ENCODE results near the gene BICRA. TPM values are rescaled to one million over a fixed set of nuclear protein-coding genes. Genes with fewer than 3 reads are reported as not detected.
"Not testable (repeated sequence)": the region's sequence is repeated elsewhere in the genome, so short reads cannot be mapped to it uniquely, and the experiment has no call there.

BICRA gene
- total RNA-seq, 1 donor from 2014 or later, result 4.2 TPM

DNA sequence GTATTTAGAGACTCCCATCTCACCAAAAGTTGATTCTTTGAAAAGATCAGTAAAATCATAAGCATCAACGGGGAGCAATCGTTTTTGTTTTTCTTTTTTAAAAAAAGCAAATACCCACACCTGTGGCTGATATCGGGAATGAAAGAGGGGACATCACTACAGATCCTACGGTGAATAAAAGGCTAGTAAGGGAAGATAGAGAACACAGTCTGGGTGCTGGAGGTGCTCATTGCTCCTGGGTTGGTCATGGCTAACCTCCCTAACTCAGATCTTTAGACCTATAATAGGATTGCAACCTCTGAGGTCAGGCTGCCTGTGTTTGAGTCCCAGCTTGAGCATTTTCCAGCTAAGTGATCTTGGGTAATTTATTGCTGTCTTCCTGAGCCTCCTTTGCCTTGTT is 105.4 kb downstream of the BICRA start:
- DNase-seq (ENCODE audit: low read depth, low spot score), result no peak

DNA sequence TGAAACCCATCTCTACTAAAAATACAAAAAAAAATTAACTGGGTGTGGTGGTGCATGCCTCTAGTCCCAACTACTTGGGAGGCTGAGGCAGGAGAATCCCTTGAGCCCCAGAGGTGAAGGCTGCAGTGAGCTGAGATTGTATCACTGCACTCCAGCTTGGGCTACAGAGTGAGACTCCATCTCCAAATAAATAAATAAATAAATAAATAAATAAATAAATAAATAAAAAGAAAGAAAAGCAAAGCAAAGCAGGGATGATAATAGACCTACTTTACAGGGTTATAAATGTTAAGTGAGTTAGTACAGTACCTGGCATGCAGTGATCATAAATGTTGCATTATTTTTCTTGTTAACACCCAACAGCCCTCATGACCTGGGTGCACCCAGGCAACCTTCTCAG is 105.9 kb downstream of the BICRA start:
- not testable (repeated sequence) for DNase-seq (ENCODE audit: low read depth, low spot score)

- no peak for DNase-seq (ENCODE audit: low read depth, low spot score)
Observed at GRCh38 chr19:47716270-47716937, 107.5 kb downstream of the BICRA start.

GRCh38 chr19:47718415-47719046 is 109.6 kb downstream of the BICRA start:
- not testable (repeated sequence) for DNase-seq (ENCODE audit: low read depth, low spot score)

- peak; percentile 36 for DNase-seq (ENCODE audit: low read depth, low spot score)
Observed at GRCh38 chr19:47719047-47719859, 110.3 kb downstream of the BICRA start.

GRCh38 chr19:47720669-47721422 is 111.9 kb downstream of the BICRA start:
- no peak for DNase-seq (ENCODE audit: low read depth, low spot score)

DNA sequence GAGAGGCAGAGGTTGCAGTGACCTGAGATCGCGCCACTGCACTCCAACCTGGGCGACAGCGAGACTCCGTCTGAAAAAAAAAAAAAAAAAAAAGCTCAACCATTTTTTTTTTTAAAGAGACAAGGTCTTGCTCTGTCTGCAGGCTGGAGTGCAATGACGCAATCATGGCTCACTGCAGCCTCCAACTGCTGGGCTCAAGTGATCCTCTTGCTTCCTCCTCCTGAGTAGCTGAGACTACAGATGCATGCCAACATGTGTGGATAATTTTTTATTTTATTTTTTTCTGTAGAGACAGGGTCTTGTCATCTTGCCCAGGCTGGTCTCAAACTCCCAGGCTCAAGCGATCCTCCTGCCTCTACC is 114.6 kb downstream of the BICRA start:
- DNase-seq (ENCODE audit: low read depth, low spot score), result no peak

- DNase-seq (ENCODE audit: low read depth, low spot score), result no peak
Observed at GRCh38 chr19:47725759-47726401, 116.9 kb downstream of the BICRA start.

DNA sequence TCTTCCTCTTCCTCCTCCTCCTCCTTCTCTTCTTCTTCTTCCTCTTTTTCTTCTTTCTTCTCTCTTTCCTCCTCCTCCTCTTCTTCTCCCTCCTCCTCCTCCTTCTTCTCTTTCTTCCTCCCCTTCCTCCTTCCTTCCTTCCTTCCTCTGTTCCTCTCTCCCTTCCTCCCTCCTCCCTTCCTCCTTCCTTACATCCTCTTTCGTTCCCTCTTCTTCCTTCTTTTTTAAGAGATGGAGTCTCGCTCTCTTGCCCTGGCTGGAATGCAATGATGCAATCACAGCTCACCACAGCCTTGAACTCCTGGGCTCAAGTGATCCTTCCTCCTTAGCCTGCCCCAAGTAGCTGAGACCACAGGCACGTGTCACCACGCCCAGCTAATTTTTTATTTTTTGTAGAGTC is 117.5 kb downstream of the BICRA start:
- no peak for DNase-seq (ENCODE audit: low read depth, low spot score)

- DNase-seq (ENCODE audit: low read depth, low spot score), result not testable (repeated sequence)
Observed at GRCh38 chr19:47728295-47728694, 119.4 kb downstream of the BICRA start.

- peak; percentile 41 for DNase-seq (ENCODE audit: low read depth, low spot score)
Observed at GRCh38 chr19:47729468-47729798, 120.5 kb downstream of the BICRA start.

GRCh38 chr19:47729799-47730520 is 121.0 kb downstream of the BICRA start:
- DNase-seq (ENCODE audit: low read depth, low spot score), result peak; percentile 78

- DNase-seq (ENCODE audit: low read depth, low spot score), result no peak
Observed at GRCh38 chr19:47730521-47730889, 121.6 kb downstream of the BICRA start.

DNA sequence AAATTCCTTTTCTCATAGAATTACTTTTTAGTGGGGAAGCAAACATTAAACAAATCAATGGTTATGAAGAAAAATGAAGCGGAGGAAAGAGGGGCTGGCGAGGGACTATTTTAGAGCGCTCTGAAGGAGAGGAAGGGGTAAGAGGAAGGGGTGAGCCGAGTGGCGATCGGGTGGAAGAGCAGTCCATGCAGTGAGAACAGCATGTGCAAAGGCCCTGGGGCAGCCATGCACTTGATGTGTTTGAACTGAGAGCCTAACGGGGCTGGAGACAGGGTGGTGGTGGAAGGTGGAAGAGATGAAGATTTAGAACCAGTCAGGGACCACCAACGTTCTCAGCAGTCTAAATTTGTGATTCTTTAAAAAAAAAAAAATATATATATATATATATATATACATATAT is 122.0 kb downstream of the BICRA start:
- DNase-seq (ENCODE audit: low read depth, low spot score), result no peak

DNA sequence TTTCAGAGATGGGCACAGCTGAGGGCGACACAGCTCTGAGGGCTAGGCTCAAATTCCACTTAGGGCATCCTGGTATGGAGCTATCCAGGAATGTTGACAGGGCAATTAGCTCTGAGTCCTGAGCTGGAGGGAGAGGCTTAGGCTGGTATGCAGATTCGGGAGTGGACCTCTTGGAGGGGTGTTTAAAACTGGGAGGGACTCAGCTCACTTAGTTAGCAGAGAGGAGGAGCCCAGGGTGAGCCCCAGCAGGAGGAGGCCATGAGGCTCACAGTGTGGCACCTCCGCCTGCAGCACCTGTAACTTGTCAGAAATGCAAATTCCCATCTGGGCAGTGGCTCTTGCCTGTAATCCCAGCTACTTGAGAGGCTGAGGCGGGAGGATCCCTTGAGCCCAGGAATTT is 126.2 kb downstream of the BICRA start:
- DNase-seq (ENCODE audit: low read depth, low spot score), result no peak

DNA sequence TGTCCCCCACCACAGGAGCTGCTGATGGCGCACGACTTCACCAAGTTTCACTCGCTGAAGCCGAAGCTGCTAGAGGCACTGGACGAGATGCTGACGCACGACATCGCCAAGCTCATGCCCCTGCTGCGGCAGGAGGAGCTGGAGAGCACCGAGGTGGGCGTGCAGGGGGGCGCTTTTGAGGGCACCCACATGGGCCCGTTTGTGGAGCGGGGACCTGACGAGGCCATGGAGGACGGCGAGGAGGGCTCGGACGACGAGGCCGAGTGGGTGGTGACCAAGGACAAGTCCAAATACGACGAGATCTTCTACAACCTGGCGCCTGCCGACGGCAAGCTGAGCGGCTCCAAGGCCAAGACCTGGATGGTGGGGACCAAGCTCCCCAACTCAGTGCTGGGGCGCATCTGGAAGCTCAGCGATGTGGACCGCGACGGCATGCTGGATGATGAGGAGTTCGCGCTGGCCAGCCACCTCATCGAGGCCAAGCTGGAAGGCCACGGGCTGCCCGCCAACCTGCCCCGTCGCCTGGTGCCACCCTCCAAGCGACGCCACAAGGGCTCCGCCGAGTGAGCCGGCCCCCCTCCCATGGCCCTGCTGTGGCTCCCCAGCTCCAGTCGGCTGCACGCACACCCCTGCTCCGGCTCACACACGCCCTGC is 132.1 kb downstream of the BICRA start:
- no peak for DNase-seq (ENCODE audit: low read depth, low spot score)

DNA sequence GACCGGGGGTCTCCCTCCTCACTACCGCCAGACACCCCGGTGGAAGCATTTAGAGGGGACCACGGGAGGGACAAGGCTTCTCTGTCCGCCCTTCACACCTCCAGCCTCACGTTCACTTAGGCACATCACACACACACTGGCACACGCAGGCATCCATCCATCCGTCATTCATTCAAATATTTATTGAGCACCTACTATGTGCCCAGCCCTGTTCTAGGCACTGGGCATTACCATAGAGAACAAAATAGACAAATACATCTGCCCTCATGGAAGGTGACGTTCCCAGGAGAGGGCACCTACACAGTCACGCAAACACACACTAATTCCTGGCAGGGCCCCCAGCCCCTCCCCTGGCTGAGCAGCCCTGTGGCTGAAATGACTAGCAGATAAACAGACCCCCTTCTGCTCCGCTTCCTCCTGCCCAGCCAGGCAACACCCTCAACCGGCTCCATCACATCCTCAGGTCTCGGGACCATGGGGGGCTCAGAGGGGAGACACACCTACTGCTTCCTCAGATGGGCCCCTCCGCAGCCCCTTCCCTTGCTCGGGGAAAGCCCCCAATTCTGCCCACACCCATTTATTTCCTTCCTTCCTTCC is 132.7 kb downstream of the BICRA start:
- DNase-seq (ENCODE audit: low read depth, low spot score), result no peak

GRCh38 chr19:47742634-47743033 is 133.7 kb downstream of the BICRA start:
- no peak for DNase-seq (ENCODE audit: low read depth, low spot score)

DNA sequence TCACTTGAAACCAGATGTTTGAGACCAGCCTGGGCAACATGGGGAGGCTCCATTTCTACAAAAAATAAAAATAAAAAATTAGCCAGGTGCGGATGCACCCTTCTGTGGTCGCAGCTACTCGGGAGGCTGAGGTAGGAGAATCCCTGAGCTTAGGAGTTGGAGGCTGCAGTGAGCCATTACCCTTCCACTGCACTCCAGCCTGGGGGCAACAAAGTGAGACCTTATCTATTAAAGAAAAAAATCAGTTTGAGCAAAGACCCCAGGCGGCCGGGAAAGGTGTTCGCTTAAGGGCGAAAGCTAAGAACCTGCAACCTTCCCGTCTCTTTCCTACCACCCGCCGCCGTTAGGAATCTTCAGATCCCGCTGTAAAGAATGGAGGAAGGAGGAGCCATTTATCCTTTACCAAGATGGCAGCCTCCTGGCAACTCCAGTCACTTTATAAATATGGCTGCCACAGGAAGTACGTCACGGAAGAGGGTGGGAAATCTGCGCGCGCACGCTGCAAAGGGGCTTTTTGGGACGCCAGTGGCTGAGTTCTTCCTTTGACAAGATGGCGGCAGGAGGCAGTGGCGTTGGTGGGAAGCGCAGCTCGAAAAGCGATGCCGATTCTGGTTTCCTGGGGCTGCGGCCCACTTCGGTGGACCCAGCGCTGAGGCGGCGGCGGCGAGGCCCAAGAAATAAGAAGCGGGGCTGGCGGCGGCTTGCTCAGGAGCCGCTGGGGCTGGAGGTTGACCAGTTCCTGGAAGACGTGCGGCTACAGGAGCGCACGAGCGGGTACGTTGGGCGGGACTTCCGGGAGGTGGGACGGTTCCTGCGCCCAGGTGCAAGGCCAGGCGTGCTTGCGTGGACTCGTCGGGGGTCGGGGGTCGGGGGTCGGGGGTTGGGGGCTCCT is 136.3 kb downstream of the BICRA start, which contains the start of gene NOP53:
Gene NOP53 (plus strand): TSS at position 537 of the 892 bp plus-strand sequence. CDS start 14 bp downstream, at position 551.
- DNase-seq (ENCODE audit: low read depth, low spot score), result peak; percentile 88
